Measurements from ENCODE around the gene DHRS4. TPM values are rescaled to one million over a fixed set of nuclear protein-coding genes. Genes with fewer than 3 reads are reported as not detected.
A peak's percentile ranks its signal among the peaks of the same experiment; 100 is the strongest.

DHRS4 gene
- total and polyA plus RNA-seq, 2 of the 13 experiments (the other 11 are each of a cell fraction or from before 2014, with no cell fraction given), result 23.9 to 45.1 TPM

- peak; percentile 97 for TF ChIP-seq ZNF407 (CRISPR knock-in tag; IDR thresholded peaks at IDR 0.05; ENCODE audit: not compliant biosample characterization)
- peak; percentile 96 for TF ChIP-seq ZNF280B (CRISPR knock-in tag; IDR thresholded peaks at IDR 0.05; ENCODE audit: borderline replicate concordance)
- peak; percentile 98 for TF ChIP-seq CBX1 (IDR thresholded peaks at IDR 0.05; ENCODE audit: low read depth)
- TF ChIP-seq RBFOX2 (IDR thresholded peaks at IDR 0.05; ENCODE audit: low read depth, low read length), result peak; percentile 76
- peak; percentile 97 for TF ChIP-seq ZNF225 (CRISPR knock-in tag; IDR thresholded peaks at IDR 0.05)
- peak; percentile 96 for TF ChIP-seq ZNF350 (CRISPR knock-in tag; IDR thresholded peaks at IDR 0.05; ENCODE audit: borderline replicate concordance, low read depth)
- peak; percentile 57 for TF ChIP-seq ZNF335 (CRISPR knock-in tag; IDR thresholded peaks at IDR 0.05)
- TF ChIP-seq AHR (CRISPR knock-in tag; IDR thresholded peaks at IDR 0.05), result peak; percentile 69; the same call in 1 of the 2 replicates
- peak; percentile 63; the same call in 1 of the 2 replicates for TF ChIP-seq NFKBIZ (CRISPR knock-in tag; IDR thresholded peaks at IDR 0.05)
- peak; percentile 91 for TF ChIP-seq SRY (CRISPR knock-in tag; IDR thresholded peaks at IDR 0.05)
- peak; percentile 9; the same call in 1 of the 2 replicates for TF ChIP-seq ELF1 (CRISPR knock-in tag; IDR thresholded peaks at IDR 0.05)
- peak; percentile 75; the same call in 1 of the 2 replicates for TF ChIP-seq ZNF609 (CRISPR knock-in tag; IDR thresholded peaks at IDR 0.05; ENCODE audit: borderline replicate concordance)
Observed at GRCh38 chr14:23988607-23989363, 35.2 kb downstream of the DHRS4 start, which contains the start of gene DHRS4L2 (continued).
